NCI-H146 (cell line): ENCODE data around the gene SQSTM1.
"Not testable (repeated sequence)": the region's sequence is repeated elsewhere in the genome, so short reads cannot be mapped to it uniquely, and the experiment has no call there.

Experiments used
- DNase-seq: peaks from one replicate; lab custom pipeline; 2025; lab: John Stamatoyannopoulos, UW

Gene SQSTM1

GRCh38 chr5:179827680-179828079, 7.0 kb downstream of the SQSTM1 start:
- no peak for DNase-seq

DNA sequence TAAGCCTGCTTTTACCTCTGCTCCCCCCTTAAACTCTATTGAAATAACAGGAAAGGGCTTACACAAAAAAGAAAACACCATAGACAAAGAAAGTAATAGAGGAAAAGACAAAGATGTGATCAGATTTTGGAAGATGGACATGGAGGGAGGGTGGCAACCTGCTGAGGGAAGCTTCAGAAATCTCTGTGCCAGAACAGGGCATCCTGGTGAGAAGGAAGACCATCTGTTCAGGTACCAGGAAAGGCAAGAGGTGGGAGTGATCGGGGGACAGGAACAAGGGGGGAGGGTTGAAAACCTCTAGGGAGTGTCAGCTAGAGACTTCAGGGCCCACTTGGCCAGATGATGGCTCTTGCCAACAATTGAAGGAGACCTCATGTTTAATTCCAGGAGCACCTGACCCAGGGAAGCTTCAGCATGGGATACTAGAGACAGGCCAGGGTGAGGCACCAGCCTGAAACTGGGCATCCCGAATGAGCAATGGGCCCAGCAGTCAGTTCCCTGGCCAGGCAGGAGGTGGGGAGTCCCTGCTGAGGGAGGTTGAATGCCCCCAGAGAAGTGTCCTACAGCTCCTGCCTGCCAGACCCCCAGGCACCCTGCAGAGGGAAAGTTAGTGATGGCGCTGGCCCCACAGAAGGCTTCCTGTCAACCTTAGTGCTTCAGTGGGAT, 8.2 kb downstream of the SQSTM1 start:
- no peak for DNase-seq

- DNase-seq: no peak
These were observed 9.2 kb downstream of the SQSTM1 start for GRCh38 chr5:179829732-179830435.

GRCh38 chr5:179830818-179831468, 10.2 kb downstream of the SQSTM1 start:
- DNase-seq: no peak

DNA sequence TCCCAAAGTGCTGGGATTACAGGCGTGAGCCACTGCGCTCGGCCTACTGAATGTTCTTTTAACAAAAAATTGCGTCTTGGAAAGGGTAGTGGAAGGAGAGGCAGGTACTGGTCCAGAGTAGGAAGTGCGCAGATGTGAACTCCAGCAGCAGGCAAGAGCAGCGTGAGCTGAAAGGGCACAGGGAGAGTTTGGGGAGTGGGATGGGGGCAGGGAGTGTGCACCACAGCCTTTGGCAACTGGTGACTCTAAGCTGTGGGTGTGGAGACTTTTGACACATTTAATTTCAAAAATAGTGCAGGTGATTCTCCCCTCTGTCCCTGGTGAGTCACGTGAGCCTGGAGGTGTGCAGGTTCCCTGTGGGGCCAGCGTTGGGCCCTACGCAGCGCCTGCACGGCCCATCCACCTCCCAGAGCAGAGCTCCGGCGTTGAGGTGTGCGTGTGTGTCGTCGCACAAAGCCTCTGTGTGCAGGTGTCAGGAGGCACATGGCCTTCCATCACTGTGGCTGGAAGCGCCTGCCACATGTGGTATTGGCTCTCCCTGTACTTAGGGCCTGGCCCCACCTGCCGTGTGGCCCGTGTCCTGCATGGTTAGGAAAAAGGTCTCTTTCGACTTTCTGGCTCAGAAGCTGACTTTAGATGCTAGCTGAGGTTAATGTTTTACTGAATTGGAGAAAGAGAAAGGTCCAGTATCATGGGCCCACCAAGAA, 11.5 kb downstream of the SQSTM1 start:
- DNase-seq: no peak

DNA sequence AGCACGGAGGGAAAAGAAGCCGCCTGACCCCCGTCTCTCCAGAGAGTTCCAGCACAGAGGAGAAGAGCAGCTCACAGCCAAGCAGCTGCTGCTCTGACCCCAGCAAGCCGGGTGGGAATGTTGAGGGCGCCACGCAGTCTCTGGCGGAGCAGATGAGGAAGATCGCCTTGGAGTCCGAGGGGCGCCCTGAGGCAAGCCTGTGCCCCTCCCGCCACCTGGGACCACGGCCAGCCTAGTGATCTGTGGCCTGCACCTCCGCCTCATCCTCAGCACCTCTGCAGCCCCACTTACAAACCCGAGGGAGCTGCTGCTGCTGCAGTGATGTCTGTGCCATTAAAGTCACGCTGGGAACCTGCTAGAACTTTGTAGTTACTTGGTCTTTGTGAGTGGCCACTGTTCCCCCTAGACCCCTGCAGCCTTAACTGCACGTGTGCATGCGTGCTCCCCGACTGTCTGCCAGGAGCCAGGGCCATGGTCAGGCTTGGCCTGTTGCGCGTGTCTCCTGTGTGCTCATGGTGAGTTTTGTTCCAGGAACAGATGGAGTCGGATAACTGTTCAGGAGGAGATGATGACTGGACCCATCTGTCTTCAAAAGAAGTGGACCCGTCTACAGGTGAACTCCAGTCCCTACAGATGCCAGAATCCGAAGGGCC, 12.5 kb downstream of the SQSTM1 start:
- no peak for DNase-seq

DNA sequence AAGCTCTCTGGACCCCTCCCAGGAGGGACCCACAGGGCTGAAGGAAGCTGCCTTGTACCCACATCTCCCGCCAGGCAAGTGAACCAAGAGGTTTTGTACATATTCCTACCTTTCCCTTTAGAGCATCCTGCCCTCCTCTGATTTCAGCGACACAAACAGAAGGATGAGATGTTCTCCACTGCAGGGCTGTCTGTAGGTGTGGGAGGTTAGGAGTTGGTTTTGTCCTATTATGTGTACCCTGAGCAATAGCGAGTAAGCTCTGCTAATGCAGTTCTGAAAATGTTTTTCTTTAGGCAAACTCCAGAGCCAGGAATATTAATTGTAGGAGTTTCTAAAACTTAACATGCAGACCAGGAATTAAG, 13.0 kb downstream of the SQSTM1 start:
- DNase-seq: no peak

- DNase-seq: no peak
These were observed 13.4 kb downstream of the SQSTM1 start for GRCh38 chr5:179834120-179834519.

GRCh38 chr5:179834871-179835270, 14.2 kb downstream of the SQSTM1 start:
- not testable (repeated sequence) for DNase-seq

- no peak for DNase-seq
These were observed 15.7 kb downstream of the SQSTM1 start for GRCh38 chr5:179836225-179837019.

GRCh38 chr5:179837076-179838011, 16.6 kb downstream of the SQSTM1 start:
- DNase-seq: no peak

- no peak for DNase-seq
These were observed 18.9 kb downstream of the SQSTM1 start for GRCh38 chr5:179839328-179840256.

- DNase-seq: no peak
These were observed 19.6 kb downstream of the SQSTM1 start for GRCh38 chr5:179840321-179840720.

DNA sequence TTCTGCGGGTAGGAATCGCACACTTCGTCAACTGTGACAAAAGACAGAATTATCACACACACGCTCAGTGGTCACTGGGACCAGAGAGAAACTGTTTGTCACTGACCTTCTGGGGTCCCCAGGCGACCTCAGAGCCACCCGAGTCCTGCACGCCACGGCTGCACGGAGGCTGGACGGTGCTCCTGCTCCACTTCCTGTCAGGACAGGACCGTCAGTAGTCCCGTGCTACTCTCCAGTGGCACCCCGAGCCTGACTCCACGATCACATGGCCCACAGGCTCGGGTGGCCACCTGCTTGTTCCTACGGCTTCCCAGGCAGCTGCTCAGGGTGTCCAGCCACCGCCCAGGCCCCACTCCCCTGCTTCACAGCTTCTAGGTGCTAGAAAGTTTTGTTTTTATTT, 20.1 kb downstream of the SQSTM1 start:
- DNase-seq: no peak

GRCh38 chr5:179841621-179842020, 20.9 kb downstream of the SQSTM1 start:
- DNase-seq: no peak

- no peak for DNase-seq
These were observed 32.4 kb downstream of the SQSTM1 start for GRCh38 chr5:179852993-179853547.

- no peak for DNase-seq
These were observed 33.7 kb downstream of the SQSTM1 start for GRCh38 chr5:179854356-179854755.

GRCh38 chr5:179858241-179858585, 37.5 kb downstream of the SQSTM1 start:
- peak; percentile 62 for DNase-seq
